GM19238 (cell line): ENCODE results near the gene RIN3.
"Not testable (repeated sequence)": the region's sequence is repeated elsewhere in the genome, so short reads cannot be mapped to it uniquely, and the experiment has no call there.

ENCODE experiments used
- DNase-seq: peaks from one replicate; pipeline ENCODE4 v3.0.0; 2011; ENCODE audit warnings: low spot score; ENCODE audit not compliant: insufficient read length

RIN3 gene

DNA sequence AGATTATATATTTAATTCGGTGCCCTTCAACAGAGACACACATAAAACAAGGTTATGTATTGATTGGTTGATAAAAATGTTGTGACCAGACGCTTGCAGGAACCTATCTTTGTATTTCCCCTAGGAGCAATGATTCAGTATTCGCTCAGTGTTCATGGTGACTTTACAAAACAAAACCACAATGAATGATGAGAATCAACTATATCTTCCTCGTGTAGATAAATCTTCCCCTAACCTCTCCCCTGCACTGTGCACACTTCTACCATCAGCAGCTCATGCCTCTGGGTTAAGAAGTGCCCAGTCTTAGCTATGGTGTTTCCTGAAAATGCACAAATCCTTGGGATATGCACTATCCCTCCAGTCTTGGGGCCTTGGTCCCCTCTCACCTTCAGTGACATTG lies 16.3 kb downstream of the RIN3 start:
- no peak for DNase-seq

DNA sequence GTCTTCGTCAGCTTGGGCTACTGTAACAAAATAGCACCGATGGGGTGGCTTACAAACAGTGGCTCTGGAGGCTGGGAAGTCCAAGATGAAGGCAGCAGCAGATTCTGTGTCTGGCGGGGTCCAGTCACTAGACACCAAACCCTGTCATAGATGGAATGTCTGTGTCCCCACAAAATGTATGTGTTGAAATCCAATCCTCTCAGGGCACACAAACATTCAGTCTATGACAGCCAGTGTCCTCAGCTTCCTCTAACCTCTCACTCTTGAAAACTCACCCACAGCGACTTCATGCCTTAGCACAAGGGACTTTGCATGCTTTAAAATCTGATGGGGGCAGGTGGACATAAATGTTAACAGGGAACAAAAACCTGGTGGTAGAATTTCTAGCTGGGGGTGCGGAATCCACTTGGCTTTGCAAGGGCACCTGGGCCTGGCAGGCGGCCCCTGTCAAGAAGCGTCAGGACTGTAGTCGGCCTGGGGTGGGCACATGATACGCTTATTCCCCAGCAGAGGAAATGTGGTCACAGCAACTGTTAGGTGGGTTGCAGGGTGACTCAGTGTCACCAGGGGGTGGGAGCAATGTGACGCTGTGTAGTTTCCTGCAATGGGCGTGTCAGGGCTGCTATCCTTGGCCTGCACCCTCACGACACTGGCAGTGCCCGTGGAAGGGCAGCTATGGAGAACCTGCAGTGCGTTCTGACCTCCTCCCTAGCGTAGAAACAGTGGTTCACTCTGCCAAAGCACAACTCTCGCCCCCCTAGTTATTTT lies 17.7 kb downstream of the RIN3 start:
- DNase-seq = no peak

DNA sequence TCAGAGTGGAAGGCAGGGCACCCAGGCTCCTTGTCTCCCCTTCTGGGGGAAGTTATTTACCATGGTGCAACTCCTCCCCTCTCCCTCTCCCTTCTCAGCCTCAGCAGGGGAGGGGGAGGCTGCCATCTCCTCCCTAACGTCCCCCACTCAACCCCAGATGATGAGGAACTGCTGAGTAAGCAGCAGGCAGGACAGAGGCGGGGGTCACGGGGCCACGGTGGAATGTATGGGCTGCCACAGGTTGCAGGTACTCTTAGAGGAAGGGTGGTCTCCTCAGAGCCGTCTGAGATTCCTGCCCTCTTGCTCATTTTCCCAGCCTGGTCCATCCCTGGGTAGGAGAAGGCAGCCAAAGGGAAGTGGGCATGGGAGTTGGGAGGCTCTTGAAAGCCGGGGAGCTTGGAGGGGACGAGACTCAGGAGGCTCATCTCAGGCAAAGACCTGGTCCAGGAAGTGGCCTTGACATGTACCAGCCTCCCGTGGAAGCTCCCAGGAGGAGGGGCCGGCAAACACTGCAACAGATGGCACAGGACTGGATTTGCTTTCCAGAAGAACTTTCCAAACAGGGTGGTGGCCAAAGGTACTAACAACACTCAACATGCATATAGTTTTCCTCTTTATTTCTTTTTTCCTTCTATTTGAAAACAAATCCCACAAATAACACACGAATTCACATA lies 19.0 kb downstream of the RIN3 start:
- no peak for DNase-seq

DNA sequence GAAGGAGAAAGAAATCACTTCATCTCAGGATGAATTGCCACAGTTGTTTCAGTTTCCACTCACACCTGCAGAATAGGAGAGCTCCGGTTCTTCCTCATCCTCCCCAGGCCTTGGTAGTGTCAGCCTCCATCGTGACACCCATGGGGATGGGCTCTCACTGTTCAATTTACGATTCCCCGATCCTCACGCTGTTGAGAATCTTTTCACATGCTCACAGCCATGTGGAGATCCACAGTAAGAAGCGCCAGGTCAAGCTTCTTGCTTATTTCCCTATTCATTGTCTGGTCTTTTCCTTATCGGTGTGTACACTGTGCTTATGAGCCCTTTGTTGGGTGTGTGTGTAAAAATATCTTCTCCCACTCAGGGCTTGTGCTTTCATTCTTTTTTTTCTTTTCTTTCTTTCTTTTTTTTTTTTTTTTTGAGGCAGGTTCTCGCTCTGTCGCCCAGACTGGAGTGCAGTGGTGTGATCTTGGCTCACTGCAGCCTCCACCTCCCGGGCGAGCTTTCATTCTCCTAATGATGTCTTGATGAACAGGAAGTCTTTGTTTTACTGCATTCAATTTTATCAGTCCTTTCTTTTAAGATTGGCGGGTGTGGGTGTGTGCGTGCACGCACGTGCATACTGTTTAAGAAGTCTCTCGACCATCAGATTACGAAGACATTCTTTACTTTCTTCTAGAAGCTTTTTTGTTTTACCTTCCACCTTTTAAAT lies 21.5 kb downstream of the RIN3 start:
- DNase-seq = no peak

DNA sequence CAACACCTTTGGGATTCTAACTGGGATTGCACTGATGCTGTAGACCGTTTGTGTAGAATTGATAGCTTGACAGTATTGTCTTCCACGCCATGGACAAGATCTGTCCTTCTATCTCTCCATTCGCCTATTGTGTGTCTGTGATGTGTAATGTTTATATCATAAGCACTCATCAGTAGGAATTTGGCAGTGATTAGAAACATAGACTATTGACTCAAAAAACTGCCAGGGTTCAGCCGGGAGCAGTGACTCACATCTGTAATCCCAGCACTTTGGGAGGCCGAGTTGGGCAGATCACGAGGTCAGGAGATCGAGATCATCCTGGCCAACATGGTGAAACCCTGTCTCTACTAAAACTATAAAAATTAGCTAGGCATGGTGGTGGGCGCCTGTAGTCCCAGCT lies 22.6 kb downstream of the RIN3 start:
- not testable (repeated sequence) for DNase-seq

DNA sequence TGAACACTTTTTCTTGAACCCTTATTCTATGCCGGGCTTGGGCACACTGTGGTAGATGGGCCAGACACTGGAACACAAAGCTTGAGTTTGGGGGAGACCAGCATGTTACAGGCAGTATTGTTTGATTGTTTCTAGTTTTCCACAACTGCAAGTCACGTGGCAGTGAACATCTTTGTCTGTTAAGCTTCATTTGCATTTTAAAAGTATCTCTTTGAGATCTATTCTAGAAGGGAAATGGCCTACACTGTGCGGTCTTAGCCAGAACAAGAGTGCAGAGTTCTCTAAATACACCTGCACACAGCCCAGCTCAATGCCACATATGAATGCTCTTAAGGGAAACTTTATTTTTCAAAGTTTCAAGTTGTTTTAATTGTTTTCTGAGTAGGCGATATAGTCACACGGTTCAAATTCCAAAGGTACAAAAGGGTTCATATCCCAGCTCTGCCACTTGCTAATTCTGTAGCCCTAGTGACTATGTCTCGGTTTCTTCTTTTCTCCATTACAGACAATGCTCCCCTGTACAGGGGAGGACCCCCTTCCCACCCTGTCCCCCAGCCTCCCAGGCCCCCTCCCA lies 24.9 kb downstream of the RIN3 start:
- DNase-seq = no peak

DNA sequence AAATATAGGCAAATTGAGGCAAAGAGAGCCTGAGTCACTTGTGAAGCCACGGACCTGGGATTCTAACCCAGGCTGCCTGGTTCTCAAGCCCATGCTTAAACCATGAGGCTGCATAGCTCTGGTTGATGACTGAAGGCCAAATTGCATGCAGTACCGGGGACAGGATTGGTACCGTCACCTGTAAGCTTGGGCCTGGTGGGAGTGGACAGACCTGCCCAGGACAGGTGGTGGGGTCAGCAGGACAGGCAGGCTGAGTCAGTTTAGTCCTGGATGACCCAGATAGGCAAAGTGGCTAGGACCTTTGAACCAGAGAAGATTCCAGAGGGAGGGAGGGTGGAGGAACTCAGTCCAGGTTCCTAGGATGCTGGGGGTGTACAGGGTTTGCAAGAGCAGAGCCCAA lies 25.8 kb downstream of the RIN3 start:
- no peak for DNase-seq

DNA sequence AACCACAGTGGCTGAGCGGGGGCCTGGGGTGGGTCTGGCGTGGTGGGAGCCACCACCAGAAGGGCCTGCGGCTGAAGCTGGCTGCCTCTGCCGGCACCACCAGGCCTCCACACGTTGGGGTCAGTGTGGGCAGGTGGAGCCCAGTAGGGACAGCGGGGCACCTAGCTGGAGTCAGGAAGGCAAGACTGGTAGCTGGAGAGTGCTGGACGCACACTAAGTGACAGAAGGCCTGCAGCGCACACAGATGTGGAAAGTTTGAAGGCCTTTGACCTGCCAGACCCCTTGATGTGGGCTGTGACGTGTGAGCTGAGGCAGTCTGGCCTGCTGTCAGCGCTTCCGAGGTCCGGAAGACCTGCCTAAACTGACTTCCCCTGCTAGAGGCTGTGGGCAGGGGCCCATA lies 26.3 kb downstream of the RIN3 start:
- no peak for DNase-seq

DNA sequence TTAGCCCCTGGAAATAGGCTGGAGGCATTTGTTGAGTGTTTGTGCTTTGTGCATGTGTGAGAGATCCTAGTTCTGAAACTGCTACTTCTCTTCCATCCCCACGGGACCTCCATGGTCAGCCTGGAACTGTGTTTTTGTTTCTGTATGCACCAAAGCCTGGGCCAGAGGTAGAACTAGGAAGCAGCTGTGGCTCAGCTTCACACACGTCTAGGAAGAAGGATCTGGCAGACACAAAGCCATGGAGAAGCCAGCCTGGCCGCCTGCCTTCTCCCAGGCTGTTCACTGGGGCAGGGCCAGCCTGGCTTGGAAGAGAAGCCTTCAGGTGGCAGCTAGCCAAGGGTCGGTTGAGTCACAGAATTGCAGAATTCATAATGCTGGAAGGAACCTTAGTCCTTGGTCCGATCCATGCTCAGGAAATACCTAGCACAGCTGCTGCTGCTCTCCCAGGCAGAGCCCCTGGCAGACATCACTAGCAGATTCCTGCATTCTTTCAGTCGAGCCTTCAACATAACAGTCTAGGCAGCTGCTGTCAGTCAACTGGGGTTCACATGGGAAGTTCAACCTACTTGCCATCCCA lies 27.0 kb downstream of the RIN3 start:
- no peak for DNase-seq

DNA sequence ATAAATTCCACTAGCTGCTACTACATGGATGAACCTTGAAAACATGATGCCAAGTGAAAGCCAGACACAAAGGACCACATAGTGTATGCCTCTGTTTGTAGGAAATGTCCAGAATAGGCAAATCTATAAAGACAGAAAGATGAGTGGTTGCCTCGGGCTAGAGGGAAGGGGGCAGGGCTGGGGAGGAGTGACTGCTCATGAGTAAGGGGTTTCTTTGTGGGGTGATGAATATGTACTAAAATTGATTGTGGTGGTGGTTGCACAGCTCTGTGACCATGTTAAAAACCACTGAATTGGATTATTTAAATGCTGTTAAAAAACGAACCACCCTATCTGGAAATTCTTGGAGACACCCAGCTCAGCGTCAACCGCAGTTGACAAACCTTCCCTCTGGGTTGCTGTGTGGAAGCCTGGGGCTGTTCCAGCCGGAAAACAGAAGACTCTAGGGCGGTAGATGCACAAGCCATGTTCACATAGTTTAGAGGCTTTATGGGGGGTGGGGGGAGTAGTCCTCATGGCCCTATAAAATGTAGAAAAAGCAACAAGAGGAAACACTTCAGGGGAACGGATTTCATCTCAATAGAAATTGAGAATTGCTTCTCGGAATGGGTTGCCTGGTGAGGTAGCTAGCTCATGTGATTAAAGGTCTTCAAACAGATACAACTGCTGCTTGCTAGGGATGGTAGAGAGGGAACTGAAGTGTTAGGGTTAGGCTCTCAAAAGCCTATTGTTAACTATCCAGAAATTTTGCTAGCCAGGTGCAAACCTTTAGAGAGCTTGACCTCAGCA lies 29.4 kb downstream of the RIN3 start:
- no peak for DNase-seq

DNA sequence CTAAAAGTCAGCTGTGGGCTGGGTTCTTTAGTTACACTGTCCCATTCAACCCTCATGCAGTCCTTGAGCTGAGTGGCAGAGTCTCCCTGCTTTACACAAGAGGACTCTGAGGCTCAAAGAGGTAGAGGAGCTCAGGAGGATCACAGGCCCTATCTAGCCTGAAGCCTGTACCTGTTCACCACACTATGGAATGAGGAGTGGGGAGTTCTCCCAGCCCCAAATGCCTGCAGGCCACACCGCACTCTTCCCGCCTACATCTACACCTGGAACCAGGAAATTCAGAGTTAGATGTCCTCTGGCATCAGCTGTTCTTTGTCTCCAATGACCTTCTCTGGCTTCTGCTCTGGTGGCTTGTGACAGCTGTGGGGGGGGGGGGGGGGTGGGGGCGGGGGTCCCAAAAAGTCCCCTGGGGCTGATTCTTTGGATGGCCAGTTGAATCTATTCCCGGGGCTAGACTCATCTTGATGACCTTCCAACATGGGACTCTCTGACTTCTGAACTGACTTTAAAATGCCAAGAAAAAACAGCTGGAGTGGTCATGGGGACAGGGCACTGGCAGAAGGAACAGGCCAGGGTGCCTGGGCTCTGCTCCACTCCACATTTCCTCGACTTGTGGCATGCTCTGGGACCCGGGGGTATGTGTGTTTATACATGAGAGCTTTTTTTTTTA lies 30.6 kb downstream of the RIN3 start:
- no peak for DNase-seq

DNA sequence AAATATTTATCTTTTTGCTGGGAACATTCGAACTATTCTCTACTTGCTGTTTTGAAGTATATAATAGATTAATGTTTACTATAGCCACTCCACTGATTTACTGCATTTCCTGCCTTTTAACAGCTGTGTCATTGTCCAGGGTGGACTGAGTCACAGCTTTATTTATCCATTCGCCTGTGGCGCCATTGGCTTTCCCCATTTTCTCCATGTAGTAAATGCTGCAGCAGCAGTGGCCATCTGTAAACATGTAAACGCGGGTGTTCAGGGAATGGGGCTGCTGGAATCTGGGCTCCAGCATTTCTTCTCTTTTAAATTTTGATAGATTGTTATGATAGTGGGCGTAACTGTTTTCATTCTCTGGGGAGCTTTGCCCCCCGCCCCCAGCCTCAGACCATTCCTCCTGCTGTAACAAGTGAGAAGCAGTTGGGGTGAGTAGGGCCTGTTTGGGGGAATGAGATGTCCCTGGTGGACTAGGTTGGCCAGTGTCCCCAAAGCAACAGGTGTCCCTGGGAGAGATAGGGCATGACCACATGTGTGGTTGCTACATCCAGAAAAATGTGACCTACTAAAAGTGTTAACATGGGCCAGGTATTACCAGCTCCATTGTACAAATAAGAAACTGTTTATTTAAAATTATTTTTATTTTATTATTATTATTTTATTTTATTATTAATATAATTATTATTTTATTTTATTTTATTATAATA lies 32.9 kb downstream of the RIN3 start:
- DNase-seq = no peak

DNA sequence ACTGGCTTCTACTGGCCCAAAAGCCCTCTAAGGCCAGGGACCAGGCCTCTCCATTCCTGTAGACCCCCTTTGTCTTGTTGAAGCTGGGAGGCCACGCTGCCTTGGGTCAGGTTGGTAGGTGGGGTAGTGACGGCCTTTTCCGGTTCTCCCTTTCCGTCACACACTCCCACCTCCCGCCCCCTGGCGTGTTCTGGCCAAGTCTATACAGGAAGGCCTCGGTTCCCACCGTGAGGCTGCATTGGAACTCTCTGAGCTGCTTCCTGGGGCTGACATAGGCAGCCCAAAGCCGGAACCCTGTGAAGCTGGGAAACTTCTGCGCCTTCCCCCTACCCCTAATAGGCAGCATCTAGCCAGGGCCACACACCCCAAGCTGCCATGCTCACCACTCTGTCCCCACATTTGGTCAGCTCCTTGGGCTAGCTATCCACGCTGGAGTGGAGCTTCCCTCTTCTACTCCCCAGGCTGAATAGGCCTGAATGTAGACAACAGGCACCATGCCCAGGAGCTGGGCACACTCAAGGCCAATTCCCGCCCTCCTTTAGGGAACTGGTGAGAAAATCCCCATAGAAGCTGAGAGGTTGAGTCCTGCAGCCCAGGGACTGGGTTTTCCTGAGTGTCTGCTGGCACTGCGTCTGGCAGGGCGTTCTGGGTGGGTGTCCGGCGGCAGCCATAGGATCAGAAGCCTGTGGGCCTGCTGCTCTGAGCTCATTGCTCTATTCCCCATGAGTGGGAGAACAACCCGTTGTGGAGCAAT lies 35.7 kb downstream of the RIN3 start:
- no peak for DNase-seq

DNA sequence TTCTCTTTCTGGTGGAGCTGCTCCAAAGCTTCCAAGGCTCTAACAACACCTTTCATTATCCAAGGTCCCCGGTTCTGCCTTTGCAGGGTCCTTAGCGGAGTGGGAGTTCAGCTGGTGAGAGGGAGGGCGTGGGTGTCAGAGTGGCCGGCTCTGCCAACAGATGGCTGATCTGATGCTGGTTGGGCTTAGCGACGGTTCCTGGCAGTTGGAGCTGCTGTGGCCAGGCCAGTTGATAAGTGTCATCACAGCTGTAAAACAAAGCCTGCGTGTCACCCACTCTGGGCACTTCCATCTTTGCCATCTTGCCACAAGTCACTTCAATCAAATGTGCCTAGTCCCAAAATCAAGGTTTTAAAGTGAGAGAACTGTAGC lies 36.3 kb downstream of the RIN3 start:
- no peak for DNase-seq

DNA sequence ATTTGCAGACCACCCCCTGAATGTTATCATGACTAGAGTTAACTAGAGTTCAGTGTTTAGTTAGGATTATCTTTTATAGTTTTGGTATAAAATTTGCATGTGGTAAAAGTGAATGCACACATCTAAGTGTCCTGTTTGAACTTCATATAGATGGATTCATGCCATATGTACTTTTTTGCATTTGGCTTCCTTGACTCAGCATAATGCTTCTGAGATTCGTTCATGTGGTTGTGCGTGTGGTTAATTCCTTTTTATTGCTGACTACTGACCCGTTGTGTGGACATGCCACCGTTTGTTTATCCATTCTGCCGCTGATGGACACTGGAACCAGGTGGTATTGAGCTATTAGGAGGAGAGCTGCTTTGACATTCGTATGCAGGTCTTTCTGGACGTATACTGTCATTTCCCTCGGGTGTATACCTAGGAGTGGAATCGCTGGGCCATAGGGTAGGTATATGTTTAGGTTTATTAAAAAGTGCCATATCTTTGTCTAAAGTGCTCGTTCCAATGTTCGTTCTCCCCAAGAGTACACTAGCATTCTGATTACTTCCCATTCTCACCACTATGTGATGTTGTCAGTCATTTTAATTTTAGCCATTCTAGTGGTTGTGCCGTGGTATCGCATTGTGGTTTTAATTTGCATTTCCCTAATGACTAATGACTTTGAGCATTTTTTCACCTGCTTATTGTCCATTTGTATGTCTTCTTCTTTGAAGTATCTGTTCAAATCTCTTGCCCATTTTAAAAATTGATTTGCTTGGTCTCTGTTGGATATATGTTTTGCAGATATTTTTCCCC lies 37.7 kb downstream of the RIN3 start:
- no peak for DNase-seq

DNA sequence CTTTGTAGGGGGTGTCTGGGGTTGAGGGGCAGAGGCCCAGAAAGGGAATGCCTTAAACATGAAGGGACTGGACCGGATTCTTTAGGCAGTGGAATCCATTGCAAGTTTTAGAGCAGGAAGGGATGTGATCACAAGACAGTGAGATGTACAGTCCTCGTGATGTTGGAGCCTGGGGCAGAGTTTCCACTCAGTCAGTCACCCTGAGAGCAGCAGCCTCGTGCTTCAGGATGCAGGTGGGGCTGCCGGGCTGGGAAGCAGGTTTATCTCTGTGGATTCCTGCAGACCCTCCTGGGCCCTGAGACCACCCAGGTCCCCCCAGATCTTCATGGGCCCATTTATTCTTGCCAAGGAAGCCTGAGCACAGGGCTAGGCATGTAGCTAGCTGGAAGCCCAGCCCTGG lies 38.5 kb downstream of the RIN3 start:
- no peak for DNase-seq

DNA sequence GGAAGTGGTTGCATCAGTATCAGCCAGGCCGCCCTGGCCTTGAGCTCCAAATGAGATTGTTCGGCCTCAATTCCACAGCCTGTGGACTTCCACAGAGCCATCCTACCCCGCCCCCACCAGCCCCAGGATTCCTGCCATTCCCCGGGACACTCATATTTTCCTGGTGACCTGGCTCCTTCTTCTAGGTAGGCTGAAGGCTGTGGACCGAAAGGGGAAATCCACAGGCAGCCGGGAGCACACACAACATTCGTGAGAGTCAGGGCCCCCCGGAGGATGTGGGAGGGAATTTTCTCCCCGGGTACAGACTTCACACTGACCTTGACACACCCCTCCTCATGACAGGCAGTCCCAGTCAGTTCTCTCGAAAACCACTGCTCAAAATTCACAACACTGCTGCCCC lies 39.9 kb downstream of the RIN3 start:
- no peak for DNase-seq

DNA sequence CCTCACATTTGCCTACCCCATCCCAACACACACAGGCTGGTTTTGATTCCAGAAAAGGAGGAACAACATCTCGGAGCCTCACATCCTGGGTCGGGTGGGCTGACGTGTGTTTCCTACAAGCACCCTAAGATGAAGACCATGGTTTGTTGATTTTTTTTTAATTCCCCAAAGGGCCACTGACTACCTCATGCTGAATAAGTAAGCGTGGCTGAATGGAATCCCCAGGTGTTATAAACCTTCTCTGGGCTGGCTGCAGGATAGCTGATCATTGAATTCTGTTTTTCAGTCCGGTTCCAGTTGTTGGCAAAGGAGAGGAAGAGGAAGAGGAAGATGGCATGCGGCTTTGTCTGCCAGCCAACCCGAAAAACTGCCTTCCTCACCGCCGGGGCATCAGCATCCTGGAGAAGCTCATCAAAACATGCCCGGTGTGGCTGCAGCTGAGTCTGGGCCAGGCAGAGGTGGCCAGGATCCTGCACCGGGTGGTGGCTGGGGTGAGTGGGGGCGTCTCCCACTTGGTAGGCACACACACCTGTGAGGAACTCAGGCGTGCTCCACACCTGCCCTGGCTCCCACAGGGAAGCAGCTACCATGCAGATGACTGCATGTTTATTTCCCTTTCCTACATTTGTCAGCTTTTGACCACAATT lies 42.0 kb downstream of the RIN3 start:
- no peak for DNase-seq
